Loucy (cell line): ENCODE measurements around the gene PAK4.

Experiments used
- EZH2phosphoT487 ChIP-seq: fragments of 200-600 bp; IDR thresholded peaks from 2 replicates; pipeline ENCODE4 v1.6.1; 2018; ENCODE audit warnings: antibody characterized with exemption, mild to moderate bottlenecking, moderate library complexity, borderline replicate concordance
- TF ChIP-seq, protein P1 (sequence below): fragments of 200-600 bp; sonication (generic); conservative IDR thresholded peaks from 2 replicates; pipeline ENCODE4 v1.5.1; 2014; ENCODE audit warnings: mild to moderate bottlenecking, antibody characterized with exemption, low read length

DNA sequence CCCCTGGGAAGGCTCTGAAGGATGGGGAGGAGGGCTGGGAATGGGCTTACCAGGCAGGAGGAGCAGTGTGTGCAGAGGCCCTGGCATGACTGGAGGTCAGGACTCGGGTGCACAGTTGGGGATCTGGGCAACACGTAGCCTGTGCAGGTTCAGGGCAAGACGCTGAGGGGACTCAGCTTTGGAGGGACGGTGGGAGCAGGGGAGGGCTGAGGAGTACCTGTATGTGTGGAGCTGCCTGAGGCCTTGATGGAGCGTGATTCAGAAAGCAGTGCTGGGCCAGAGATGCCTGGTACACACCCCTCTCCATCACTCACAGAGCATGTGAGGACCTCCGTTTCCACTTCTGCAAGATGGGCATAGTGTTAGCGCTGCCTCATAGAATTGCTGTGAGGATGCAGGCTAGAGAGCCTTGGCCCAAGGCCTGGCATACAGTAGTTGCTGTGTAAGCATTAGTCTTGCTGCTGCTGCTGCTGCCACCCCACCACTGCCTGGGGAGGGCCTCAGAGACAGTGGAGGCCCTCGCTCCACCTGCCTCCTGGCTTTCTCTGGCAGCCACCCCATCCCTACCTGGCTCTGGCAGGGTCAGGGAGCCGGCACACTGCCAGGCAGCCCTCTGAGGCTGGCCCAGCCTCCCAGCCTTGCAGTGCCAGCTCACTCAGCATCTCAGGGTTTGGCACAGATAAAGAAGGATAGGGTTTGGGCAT is 2.4 kb downstream of the PAK4 start:
- TF ChIP-seq, protein P1, sequence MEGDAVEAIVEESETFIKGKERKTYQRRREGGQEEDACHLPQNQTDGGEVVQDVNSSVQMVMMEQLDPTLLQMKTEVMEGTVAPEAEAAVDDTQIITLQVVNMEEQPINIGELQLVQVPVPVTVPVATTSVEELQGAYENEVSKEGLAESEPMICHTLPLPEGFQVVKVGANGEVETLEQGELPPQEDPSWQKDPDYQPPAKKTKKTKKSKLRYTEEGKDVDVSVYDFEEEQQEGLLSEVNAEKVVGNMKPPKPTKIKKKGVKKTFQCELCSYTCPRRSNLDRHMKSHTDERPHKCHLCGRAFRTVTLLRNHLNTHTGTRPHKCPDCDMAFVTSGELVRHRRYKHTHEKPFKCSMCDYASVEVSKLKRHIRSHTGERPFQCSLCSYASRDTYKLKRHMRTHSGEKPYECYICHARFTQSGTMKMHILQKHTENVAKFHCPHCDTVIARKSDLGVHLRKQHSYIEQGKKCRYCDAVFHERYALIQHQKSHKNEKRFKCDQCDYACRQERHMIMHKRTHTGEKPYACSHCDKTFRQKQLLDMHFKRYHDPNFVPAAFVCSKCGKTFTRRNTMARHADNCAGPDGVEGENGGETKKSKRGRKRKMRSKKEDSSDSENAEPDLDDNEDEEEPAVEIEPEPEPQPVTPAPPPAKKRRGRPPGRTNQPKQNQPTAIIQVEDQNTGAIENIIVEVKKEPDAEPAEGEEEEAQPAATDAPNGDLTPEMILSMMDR: no peak
- no peak for TF ChIP-seq EZH2phosphoT487
